Neural progenitor cell (in vitro differentiated cells): ENCODE data around the gene ANAPC15.

Source experiments
- EZH2 ChIP-seq: fragments of 200-600 bp; sonication (generic); IDR thresholded peaks from 2 replicates; pipeline ENCODE4 v1.6.1; 2017; ENCODE audit warnings: antibody characterized with exemption, mild to moderate bottlenecking, moderate library complexity
- EZH2phosphoT487 ChIP-seq: fragments of 200-600 bp; sonication (generic); IDR thresholded peaks from 2 replicates; pipeline ENCODE4 v1.6.1; 2017; ENCODE audit warnings: antibody characterized with exemption
- TF ChIP-seq, protein P1 (sequence below): fragments of 200-600 bp; sonication (generic); IDR thresholded peaks from 2 replicates; pipeline ENCODE4 v1.5.1; 2017; ENCODE audit warnings: antibody characterized with exemption, mild to moderate bottlenecking

DNA sequence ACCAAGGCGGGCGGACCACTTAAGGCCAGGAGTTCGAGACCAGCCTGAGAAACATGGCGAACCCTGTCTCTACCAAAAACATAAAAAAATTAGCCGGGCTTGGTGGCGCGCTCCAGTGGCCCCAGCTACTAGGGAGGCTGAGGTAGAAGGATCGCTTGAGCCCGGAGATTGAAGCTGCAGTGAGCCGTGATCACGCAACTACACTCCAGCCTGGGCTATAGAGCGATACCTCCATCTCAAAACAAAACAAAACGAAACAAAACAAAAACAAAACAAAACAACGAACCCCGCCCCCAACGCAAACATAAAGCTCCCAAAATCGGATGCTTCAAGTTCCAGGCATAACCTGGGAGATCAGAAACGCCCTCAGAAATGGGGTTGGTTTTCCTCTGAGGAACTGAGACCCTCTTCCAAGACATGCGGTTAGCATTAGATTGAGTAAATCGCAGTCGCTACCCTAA is 31.3 kb downstream of the ANAPC15 start:
- TF ChIP-seq, protein P1, sequence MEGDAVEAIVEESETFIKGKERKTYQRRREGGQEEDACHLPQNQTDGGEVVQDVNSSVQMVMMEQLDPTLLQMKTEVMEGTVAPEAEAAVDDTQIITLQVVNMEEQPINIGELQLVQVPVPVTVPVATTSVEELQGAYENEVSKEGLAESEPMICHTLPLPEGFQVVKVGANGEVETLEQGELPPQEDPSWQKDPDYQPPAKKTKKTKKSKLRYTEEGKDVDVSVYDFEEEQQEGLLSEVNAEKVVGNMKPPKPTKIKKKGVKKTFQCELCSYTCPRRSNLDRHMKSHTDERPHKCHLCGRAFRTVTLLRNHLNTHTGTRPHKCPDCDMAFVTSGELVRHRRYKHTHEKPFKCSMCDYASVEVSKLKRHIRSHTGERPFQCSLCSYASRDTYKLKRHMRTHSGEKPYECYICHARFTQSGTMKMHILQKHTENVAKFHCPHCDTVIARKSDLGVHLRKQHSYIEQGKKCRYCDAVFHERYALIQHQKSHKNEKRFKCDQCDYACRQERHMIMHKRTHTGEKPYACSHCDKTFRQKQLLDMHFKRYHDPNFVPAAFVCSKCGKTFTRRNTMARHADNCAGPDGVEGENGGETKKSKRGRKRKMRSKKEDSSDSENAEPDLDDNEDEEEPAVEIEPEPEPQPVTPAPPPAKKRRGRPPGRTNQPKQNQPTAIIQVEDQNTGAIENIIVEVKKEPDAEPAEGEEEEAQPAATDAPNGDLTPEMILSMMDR = no peak
- TF ChIP-seq EZH2 = no peak
- TF ChIP-seq EZH2phosphoT487 = no peak
